Measurements from ENCODE around the gene TSPEAR.

Gene TSPEAR

DNA sequence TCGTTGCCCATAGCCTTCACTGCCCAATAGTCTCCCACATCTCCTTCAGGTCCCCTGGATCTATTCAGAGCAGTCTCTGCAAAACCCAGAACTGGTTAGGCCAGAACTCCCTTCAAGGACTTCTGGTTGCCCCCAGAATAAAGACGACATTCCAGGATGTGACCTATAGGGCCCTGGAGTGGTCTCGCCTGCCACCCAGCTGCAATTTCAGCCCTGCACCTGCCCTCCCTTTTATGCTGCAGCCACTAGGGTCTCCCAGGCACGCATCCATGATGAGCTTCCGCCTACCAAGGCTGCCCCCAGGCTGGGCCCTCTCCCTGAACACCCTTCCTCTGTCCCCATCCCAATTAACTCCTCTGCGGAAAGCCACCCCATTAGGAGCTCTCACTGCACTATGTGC lies 7.2 kb upstream of the TSPEAR start:
- no peak for DNase-seq

DNA sequence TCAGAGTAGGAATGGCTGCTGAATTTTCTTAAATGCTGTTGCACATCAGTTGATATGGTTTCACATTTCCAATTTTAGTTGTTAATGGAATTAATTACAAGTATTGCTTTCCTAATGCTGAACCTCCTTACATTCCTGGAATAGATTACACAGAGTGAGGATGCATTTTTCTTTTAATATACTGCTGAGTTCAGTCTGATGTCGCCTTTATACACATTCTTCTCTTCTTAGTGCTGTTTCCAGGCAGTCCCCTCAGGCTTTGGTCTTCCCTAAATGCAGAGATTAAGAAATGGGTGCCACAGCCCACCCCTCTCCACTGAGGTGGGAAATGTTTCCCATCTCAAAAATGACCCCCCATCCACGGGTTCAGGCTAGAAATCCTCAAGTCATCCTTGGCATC lies 6.7 kb upstream of the TSPEAR start:
- DNase-seq = no peak

DNA sequence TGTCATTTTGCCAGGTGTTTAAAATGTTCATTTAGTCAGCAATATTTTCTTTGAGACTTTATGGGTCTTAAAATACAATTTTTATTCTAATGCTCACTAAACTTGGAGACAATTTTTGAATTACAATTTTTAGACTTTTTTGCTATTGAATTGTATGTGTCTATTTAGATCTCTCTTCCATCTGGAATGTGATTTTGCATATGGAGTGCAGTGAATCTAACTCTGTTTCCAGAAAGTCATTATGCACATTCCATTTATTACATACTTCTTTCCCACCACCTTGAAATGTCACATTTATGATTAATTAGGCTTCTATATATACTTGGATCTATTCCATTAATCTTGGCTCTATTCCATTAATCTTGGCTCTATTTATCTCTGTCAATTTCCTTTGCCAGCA lies 5.6 kb upstream of the TSPEAR start:
- no peak for DNase-seq

DNA sequence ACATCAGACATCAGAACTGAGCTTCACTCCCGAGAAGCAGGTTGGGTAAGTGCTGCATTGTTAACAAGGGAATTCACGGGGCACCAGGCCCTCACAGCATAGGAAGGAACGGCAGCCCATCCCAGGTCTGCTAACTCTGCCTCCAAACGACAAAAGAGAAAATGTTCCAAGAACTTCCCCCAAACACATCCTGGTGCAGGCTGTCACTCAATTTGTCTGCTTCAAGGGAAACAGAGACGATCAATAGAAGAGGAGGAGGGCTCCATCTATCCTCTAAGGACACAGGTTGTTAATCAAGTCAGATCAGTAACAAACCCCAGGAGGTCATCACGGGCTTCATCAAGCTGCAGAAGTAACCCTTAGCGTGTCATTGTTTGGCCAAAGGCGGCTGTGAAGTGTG lies 3.5 kb upstream of the TSPEAR start:
- DNase-seq = no peak

DNA sequence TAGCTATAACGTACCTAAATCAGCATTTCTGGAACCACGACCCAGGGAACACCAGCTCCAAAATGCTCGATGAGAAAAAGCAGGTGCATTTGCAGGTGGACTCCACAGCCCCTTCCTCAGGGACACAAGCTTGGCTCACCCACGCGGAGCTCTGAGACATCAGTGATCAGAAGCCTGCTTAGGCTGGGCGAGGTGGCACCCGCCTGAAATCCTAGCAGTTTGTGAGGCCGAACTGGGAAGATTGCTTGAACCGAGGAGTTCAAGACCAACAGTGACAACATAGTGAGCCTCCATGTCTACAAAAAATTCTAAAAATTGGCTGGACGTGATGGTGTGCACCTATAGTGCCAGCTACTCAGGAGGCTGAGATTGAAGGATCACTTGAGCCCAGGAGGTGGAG lies 2.5 kb upstream of the TSPEAR start:
- no peak for DNase-seq

DNA sequence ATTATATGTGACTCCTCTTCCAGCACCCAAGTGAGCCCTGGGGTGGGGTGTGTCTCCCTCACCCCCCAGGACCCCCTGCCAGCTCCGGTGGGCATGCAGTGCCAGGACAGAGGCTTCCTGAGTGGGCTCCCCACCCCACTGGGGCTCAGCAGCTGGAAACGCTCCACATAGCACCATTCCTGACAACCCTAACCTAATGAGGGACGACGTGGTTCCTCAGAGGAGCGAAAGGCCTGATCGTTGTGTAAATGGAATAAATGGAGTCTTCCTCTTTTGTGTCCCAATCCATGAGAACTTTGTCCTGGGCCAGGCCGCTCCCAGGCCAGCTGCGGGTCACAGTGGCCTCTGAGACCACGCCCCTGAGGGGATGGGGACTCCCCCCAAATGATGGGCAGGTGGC lies 1.8 kb upstream of the TSPEAR start:
- no peak for DNase-seq

DNA sequence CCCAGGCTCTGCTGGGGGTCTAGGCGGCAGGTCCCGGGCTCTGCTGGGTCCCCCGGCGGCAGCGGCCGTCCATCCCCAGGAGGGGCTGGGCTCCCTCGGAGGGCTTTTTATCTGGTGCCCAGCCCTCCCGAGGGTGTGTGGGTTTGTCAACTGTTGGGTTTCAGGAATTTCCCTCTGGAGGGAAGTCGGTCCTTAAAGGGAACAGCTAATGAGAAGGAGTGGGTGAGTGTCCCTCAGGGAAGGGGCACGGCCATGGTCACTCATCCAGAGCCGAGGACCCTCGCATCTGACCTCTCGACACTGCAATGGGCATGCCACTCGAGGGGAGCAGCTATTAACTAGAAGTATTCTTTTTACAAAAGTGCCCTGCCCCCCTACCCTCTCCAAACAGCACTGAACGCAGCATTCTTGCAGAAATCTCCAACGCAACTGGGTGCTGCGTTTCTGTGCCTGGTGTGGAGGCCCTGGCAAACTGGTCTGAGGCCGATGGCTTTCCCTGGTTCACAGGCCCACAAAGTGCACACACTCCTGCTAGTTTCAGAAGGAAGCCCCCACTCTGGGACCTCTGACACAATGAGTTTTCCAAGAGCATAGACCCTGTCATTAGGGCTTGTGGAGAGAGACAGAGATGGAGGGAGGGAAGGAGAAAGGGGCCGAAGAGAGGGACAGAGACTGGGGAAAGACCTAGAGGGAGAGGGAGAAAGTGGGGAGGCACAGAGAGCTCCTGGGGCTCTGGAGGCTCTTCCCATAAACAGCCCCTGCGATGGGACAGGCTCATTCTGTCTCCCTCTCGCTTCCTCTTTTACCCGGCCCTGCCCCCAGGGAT lies 1.0 kb upstream of the TSPEAR start:
- DNase-seq = no peak

DNA sequence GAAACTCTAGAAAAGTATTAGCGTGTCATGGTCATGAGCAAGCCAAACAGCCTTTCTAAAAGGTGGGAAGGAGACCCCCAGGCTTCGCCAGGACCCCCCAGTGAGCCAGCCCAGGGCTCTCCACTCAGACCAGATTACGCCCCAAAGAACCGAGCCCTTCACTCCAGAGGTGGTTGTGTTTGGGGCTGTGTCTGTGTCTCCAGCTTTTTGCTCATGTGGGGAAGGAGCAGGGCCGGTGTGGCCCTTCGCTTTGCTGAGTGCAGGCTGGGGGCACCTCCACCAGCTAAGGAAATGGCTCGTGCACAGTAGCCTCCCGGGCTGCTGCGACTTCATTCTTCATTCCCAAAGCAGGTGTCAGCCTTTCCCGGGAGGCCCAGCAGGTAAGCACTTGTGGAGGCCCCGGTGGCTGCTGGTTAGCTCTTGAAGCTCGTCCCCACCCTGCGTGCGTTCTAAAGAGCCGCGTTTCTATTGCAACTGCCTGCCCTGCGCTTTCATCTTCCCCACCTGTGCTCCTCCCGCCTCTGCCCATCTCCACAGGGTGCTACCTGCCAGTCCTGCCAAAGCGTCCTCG lies 531 bp downstream of the TSPEAR start:
- DNase-seq = no peak

DNA sequence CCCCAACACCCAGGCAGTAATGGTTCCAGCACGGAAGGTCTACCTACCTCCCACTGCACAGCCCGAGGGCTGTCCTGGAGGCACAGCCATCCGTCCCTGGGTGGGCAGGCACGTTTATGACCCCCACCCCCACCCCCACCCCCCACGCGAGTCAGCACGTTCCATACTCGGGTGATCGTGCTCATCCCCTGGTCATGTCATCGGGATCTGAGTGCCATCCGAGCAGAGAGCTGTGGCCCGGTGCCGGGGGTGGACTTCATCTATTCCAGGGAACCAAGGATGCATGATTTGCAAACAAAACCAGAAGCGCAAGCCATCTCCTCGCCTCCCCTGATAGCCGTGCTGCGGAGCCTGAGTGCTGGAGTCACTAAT lies 1.1 kb downstream of the TSPEAR start:
- no peak for DNase-seq

DNA sequence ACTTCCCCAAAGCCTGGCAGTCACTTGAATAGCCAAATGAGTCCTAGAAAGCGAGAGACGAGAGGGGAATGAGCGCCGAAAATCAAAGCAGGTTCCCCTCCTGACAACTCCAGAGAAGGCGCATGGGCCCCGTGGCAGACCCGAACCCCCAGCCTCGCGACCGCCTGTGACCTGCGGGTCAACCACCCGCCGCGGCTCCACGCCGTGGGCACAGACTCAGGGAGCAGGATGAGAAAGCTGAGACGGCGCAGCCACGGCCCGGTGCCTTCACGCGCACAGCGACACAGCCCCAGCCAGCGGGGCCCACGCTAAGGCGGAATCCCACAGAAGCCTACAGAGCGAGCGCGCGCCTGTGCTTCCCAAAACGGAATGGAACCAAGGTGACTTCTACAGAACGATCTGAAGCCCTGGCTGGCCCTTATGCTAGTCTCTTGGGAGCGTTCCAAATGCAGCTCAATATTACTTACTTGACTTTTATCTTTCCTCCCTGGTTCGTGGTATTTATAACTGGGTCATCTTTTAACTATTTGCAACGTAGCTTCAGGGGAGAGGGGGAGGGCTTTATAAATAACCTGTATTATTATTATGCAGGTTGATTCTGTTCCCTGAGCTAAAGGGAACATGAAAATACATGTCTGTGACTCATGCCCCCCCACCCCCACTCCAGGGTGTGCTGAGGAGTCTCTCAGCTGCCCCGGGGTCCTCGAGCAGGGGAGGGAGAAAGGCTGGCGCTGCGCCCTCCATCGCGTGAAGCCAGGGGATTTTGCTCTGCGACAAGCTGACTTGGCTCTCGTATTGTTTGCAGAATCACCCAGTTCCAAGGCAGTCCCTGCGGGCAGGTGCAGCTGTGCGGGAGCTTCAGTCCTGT lies 1.7 kb downstream of the TSPEAR start:
- no peak for DNase-seq

DNA sequence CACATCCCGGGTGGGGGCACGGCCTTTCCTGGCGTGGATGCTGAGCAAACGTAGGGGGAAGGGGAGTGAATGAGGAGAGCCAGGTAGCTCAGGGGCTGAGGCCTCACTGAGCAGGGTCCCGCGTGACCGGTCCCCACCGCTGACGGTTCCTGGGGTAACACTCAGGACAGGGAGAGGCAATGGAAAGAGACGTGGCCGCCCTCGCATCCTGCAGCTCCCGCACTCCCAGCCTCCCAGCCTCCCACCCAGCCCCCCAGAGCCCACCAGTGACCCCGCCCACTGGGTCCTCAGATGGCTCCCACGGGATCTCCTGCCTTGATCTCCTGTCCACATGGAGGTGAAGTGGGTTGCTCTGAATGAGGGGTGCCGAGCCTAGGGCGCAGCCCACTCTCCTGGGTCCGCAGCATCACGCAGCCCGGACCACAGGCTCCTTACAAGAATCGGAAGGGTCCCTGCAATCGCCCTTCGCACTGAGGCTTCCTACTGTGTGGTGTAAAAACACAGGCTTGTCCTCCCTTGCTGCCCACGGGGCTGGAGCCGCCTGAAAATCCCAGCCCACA lies 2.4 kb downstream of the TSPEAR start:
- no peak for DNase-seq

DNA sequence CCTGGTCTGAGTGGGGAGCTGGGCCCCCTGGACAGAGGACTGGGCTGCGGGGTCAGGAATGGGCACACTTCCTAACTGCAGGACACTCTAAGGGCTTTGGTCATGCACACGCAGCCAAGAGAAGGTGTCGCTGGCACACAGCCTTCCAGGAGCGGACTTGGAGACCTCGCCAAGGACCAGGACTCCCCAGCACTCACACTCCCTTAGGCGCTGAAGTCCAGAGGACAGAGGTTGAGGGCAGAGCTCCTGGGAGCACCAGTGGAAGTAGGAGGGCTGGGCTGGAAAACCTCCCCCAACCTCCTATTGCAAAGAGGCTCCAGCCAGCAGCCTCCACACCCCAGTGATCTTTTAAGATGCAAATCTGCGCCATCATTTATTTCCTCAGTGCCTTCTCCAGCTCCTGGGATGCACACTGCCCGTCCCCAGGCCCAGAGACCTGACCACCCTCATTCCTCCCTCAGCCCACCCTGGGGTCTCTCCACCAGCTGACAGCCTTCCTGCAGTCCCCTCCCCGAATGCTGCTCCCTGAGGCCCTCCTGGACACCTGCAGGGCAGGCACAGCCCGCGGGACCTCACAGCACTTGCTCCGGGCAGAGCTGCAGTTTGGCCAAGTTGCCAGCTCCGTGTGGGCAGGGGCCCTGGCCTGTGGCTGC lies 3.0 kb downstream of the TSPEAR start:
- DNase-seq = no peak

DNA sequence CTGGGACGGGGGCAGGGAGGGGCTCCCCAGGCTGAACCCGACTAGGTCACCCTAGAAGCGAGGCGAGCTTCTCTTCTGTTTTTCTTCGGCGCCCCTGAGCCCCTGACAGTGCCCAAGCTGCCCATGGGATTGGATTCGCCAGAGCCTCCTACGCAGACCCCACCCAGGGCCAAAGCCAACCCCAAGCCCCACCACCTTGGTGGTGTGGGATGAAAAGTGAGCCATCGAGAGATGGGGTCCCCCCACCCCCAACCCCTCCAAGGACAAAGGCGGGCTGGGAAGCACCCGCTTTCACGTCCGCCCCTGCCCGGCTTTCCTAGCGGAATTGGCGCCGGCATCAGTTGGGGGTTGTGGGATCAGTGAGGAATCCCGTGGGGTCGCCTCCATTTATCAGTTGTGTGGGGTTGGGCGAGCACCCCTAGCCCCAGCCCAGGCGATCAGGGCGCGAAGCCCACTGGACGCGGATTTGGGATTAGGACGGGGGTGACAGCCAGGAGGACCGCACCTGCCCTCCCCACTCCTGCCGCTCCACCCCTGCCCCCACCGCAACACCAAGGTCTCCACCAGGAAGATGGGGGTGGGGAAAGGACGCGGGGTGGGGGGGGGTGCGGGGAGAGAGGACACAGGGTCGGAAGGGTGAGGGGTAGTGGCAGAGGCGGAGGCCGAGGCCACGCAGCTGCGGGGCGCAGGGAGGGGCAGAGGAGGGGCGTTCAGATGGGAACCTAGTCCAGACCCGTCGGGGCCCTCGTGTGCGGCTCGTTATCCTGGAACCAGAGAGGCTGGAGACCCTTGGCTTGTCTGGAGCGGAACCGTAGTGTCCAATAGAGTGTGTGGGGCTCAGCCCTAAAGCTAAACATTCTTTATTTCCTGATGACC lies 4.4 kb downstream of the TSPEAR start:
- DNase-seq = no peak

DNA sequence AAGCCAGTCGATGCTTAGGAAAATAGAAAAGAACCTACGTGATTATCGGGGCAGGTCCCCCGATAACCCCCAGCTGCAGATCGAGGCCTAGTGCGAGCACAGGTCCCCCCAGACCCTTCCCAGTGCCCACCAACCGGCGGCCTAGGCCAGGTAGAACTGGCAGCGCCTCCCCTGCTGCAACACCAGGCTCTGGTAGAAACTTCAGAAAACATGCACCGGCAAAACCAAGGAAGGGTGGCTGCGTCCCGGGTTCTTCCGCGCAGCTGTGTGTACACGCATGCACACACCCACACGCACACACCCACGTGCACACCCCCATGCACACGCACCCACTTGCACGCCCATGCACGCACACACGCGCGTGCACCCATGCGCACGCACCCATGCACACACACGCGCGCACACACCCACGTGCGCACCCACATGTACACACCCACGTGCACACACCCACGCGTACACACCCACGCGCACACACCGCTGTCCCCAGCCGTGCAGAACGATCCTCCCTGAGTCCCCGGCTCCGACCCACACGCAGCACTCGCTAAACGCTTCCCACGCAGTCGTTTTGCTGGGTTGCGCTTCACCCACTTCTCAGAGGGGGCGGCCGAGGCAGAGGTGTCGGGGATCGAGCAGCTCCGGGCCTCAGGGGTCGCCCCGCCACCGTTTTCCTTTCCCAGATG lies 5.2 kb downstream of the TSPEAR start:
- DNase-seq = no peak

DNA sequence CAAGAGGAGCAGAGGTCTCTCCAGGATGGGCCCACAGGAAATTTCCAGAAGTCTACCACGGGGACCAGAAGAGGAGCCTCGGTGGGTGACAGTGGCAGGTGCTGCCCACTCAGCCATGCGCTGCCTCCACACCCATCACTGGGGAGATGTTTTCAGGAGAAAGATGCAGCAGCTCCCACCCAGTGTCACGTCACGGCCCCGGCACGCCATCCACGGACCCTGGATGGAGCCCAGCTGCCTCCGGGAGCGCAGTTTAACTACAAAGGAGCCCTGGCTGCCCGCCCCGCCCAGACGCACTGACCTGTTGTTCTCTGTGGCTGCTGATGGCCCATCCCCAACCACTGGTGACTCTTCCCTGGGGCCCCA lies 6.8 kb downstream of the TSPEAR start:
- DNase-seq = no peak

DNA sequence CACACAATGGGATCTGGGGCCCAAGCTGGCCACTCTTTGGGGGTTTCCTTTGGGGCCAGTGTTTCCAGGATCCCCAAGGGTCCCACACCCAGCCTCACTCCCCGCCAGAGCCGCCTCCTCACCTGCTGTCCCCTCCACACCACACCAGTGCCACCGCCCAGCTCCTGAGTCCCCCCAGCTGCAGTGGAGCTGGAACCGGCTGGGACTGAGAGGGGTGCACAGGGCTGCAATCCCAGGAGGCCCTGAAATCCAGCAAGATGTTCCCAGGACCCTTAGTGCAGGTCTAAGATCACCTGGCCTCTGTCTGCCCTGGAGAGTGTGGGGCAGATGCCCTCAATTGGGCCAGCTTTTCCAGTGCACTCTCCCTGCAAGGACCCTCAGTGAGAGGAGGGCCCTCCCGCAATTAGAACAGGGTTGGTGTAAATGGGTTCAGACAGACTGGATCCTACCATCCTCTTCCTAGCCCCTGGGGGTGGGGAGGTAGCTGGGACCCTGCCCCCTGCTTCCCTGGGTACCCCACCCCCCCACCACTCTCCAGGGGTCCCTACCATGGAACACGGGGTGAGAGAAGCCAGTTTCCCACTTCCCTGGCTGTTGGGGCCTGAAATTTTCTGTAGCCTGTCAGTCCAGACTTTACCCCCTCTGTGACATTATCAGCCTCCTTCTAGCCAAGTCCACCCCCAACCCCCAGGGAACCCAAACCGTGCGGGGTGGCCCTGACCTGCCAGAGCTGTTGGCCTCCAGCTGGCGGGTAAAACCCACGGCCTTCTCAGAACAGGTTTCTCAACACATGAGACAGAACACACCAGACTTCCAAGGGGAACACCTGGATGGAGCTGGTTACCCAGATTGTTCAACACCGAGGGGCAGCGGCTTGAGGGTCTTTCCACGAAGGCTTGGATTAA lies 7.4 kb downstream of the TSPEAR start:
- no peak for DNase-seq

DNA sequence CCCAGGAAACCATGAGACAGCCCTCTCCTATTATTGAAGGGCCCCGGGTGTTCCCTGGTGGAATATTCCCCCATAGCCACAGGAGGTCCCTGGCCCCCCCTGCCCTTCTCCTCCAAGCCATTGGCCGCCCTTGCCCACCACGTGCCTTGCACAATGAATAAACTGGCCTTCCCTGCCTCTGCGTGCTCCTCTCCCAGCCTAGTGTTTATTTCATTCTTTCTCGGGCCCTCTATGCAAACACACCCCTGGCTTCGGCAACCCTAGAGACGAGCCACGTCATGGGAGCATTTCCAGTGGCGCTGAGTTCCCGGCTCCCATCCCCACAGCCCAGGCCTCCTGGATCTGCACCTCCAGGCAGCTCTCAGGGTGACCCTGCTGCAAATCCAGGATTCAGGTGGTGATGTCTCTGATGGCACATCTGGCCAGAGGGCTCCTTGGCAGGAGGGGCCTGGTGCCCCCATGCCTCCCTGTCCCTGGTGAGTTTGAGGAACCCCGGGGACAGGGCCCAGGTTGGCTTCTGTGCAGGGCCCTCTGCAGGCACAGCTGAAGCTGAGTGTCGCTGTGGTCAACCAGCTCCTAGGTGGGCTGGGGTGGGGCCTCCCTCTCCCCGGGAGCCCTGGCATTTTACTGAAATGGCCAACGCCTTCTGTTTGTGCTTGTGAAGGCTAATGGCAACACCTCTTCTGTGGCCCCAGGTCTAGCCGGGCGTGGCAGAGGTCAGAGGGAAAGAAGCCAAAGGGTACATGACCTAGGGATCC lies 8.2 kb downstream of the TSPEAR start:
- DNase-seq = no peak

DNA sequence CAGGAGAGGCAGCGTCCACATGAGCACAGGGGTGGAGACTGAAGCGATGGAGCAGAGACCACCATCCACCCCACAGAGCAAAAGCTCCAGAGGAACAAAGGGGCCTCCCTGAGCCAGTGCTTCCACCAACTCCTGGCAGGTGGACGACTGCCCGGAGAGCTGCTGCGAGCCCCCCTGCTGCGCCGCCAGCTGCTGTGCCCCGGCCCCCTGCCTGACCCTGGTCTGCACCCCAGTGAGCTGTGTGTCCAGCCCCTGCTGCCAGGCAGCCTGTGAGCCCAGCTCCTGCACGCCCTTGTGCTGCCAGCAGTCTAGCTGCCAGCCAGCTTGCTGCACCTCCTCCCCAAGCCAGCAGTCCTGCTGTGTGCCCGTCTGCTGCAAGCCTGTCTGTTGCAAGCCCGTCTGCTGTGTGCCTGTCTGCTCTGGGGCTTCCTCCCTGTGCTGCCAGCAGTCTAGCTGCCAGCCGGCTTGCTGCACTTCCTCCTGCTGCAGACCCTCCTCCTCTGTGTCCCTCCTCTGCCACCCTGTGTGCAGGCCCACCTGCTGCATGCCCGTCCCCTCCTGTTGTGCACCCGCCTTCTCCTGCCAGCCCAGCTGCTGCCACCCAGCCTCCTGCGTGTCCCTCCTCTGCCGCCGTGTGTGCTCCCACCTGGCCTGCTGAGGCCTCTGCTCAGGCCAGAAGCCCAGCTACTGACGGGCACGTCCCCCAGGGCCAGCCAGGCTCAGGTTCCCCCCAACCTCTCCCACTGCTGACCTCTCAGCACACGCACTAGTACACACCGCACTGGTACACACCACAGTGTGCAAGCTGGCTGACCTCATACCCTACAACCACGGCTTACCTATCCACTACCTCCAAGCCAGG lies 9.0 kb downstream of the TSPEAR start:
- no peak for DNase-seq

DNA sequence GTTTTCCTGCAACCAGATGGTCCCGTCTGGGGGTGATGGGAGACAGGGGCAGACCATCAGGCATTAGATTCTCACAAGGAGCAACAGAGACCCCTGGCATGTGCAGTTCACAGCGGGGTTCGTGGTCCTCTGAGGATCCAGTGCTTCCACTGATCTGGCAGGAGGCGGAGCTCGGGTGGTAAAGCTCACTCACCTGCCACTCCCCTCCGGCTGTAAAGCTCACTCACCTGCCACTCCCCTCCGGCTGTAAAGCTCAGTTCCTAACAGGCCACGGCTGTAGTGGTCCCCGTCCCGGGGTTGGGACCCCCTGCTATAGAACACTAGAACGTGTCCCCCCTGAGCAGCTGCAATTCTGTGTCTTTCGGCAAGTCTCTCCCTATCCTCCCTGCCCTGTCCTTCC lies 9.8 kb downstream of the TSPEAR start:
- DNase-seq = no peak

Data from GOT3 (cell line).